Natural killer cell (primary cell): ENCODE data around the gene SYNE2. TPM values are rescaled to one million over a fixed set of nuclear protein-coding genes. Genes with fewer than 3 reads are reported as not detected.

Experiments used
- ATAC-seq, 3 donors: fragments of 150-1000 bp in 2 of 3; fragments of 200-7000 bp in 1 of 3; cut with Tn5 transposase; 1 replicate in 1 of 3; 2 replicates in 2 of 3; pipeline ENCODE4 v1.10.0; 2021; ENCODE audit warnings: mild to moderate bottlenecking in 2 of 3, moderate library complexity in 2 of 3
- DNase-seq, 2 donors: peaks; one replicate each; pipeline versions ENCODE4 v3.0.0 to v3.0.0-alpha.2; 2013 to 2021; ENCODE audit warnings: mixed read lengths in 1 of 2
- H3K27ac ChIP-seq: one replicate; pipeline ENCODE4 v1.5.1; 2013; ENCODE audit warnings: mild to moderate bottlenecking, low read length
- H3K27me3 ChIP-seq: one replicate; pipeline ENCODE4 v1.6.1; 2013; ENCODE audit warnings: low read length; ENCODE audit not compliant: control insufficient read depth, insufficient read depth
- H3K36me3 ChIP-seq: one replicate; pipeline ENCODE4 v1.6.1; 2013; ENCODE audit warnings: low read length; ENCODE audit not compliant: control insufficient read depth, insufficient read depth
- H3K4me1 ChIP-seq: one replicate; pipeline ENCODE4 v1.6.1; 2013; ENCODE audit warnings: low read length; ENCODE audit not compliant: control insufficient read depth, insufficient read depth
- H3K4me3 ChIP-seq: one replicate; pipeline ENCODE4 v1.5.1; 2013; ENCODE audit warnings: low read length
- H3K9me3 ChIP-seq: one replicate; pipeline ENCODE4 v1.6.1; 2013; ENCODE audit warnings: low read length; ENCODE audit not compliant: control insufficient read depth, insufficient read depth
- H3K27ac Mint-ChIP-seq, 2 donors: one replicate each; pipeline ENCODE4 v1.8.0; 2022; ENCODE audit warnings: mild to moderate bottlenecking in 2 of 2, mixed read lengths in 2 of 2, moderate library complexity in 1 of 2
- H3K27me3 Mint-ChIP-seq, 2 donors: one replicate each; pipeline ENCODE4 v1.8.0; 2022; ENCODE audit warnings: low read depth in 2 of 2, mixed read lengths in 2 of 2
- H3K36me3 Mint-ChIP-seq: one replicate; pipeline ENCODE4 v1.8.0; 2022; ENCODE audit warnings: mixed read lengths
- H3K4me1 Mint-ChIP-seq, 2 donors: one replicate each; pipeline ENCODE4 v1.8.0; 2022; ENCODE audit warnings: mixed read lengths in 2 of 2
- H3K4me3 Mint-ChIP-seq: one replicate; pipeline ENCODE4 v1.8.0; 2022; ENCODE audit warnings: mild to moderate bottlenecking, moderate library complexity, mixed read lengths
- H3K9me3 Mint-ChIP-seq, 2 donors: one replicate each; pipeline ENCODE4 v1.8.0; 2022; ENCODE audit warnings: mixed read lengths in 2 of 2
- WGBS: methylation state at CpG from one replicate; pipeline ENCODE4 v1.1.7; 2013; ENCODE audit warnings: missing lambda C conversion rate; ENCODE audit not compliant: insufficient coverage; 5-methylcytosine and 5-hydroxymethylcytosine counted together
- intact Hi-C: fragments of 100-400 bp; cut with micrococcal nuclease; formaldehyde crosslinking; loops from one replicate; pipeline ENCODE4 v1.14.2; 2022
- total RNA-seq, 4 donors: library from RNA; stranded (reverse); fragments of 120-200 nt in 1 of 4; gene quantifications; one replicate each; pipeline versions ENCODE4 v1.2.3 to v1.2.4, GENCODE V29; 2013 to 2022
- TF ChIP-seq, protein P1 (sequence below): fragments of 200-600 bp; IDR thresholded peaks from one replicate; pipeline ENCODE4 v1.8.0; 2022; ENCODE audit warnings: antibody characterized with exemption

The SYNE2 gene
- total RNA-seq, 3 donors from 2014 or later (not counting 1 experiment from before 2014, with no cell fraction given) = 325 to 434 (median 373) TPM

DNA sequence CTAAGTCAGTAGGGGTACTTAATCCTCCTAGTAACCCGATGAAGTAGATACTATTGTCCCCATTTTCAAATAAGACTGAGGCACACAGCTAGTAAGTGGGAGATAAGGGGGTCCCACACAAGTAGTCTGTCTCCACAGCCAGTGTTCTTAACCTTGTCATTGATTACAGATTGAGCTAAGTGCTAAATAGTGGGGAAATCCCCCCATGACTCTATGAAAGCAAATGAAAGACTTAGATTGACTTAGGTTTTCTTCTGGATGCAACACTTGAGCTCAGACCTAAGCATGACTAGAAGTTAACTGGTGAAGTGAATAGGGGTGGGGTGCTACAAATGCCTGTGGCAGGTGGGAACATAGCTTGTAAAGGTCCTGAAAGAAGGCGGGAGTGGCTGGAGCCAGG lies 73.8 kb downstream of the SYNE2 start:
- TF ChIP-seq, protein P1, sequence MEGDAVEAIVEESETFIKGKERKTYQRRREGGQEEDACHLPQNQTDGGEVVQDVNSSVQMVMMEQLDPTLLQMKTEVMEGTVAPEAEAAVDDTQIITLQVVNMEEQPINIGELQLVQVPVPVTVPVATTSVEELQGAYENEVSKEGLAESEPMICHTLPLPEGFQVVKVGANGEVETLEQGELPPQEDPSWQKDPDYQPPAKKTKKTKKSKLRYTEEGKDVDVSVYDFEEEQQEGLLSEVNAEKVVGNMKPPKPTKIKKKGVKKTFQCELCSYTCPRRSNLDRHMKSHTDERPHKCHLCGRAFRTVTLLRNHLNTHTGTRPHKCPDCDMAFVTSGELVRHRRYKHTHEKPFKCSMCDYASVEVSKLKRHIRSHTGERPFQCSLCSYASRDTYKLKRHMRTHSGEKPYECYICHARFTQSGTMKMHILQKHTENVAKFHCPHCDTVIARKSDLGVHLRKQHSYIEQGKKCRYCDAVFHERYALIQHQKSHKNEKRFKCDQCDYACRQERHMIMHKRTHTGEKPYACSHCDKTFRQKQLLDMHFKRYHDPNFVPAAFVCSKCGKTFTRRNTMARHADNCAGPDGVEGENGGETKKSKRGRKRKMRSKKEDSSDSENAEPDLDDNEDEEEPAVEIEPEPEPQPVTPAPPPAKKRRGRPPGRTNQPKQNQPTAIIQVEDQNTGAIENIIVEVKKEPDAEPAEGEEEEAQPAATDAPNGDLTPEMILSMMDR = no peak
- Mint-ChIP-seq H3K4me3 (no peak overlapping the region), H3K4me1 (peaks cover 36 to 39% of the 10 kb centered on the region in 2 donors), H3K27ac (peak overlapping the region; percentile 26 to 72), H3K27me3 (no peaks in the 10 kb centered on the region), H3K36me3 (no peaks in the 10 kb centered on the region), H3K9me3 (no peaks in the 10 kb centered on the region)
- H3K4me1 ChIP-seq = peaks cover 3% of the 10 kb centered on the region
- WGBS = 99% methylated on average over 2 of the region's 2 CpGs
- no peak for ATAC-seq
- no peak overlapping the region for H3K27ac ChIP-seq
- H3K36me3 ChIP-seq = no peaks in the 10 kb centered on the region
- H3K9me3 ChIP-seq = no peaks in the 10 kb centered on the region
- intact Hi-C loops = no loop called here
- no peak for DNase-seq
- H3K4me3 ChIP-seq = no peak overlapping the region
- H3K27me3 ChIP-seq = no peaks in the 10 kb centered on the region

DNA sequence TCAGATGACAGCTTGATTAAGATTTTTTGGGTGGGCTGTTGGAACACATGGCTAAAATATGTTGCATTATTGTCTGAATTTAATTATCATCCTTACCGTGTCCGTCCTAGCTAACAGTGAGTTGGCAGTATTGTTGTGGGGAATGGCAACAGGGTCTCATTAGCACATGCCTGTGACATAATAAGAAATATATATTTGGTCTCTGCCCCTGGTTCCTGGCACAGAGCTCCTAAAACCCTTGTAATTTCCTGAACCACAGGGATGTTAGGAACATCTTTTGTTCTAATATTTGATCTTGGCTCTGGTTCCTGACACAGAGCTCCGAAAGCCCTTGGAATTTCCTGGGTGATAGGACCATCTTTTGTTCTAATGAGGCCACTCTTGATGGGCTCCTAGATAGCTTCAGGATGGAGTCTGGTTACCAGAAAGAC lies 76.0 kb downstream of the SYNE2 start:
- no peak overlapping the region for H3K4me3 ChIP-seq
- peaks cover under 1% of the 10 kb centered on the region for H3K4me1 ChIP-seq
- 98% methylated on average over 3 of the region's 3 CpGs for WGBS
- DNase-seq (no peak), ATAC-seq (no peak)
- H3K27ac Mint-ChIP-seq = peak overlapping the region in 1 of 2 donors; percentile 63
- TF ChIP-seq, protein P1 = no peak
- no peaks in the 10 kb centered on the region for H3K36me3 ChIP-seq
- H3K9me3 Mint-ChIP-seq = no peaks in the 10 kb centered on the region
- peaks cover 42 to 43% of the 10 kb centered on the region in 2 donors for H3K4me1 Mint-ChIP-seq
- no peak overlapping the region for H3K4me3 Mint-ChIP-seq
- no peaks in the 10 kb centered on the region for H3K27me3 ChIP-seq
- H3K9me3 ChIP-seq = no peaks in the 10 kb centered on the region
- H3K27me3 Mint-ChIP-seq = no peaks in the 10 kb centered on the region
- no peaks in the 10 kb centered on the region for H3K36me3 Mint-ChIP-seq
- H3K27ac ChIP-seq = no peak overlapping the region
- intact Hi-C loops = no loop called here

DNA sequence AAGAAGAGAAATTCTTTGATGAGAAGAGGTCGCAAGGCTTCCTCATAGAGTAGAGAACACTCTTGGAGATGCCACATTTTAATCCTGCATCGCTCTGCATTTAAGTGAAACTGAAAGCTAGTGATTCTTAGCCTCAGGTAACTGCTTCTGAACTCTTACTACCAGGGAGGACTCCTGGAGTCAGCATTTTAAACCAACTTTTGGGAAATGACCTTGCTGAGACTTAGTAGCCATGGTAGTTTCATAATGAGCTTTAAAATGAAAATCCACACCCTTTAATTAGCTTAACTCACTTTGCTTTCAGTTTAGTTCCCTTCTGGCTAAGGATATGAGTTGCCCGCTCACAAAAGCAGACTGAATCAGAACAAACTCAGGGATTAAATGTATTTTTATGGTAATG lies 80.3 kb downstream of the SYNE2 start:
- Histone ChIP-seq H3K27ac (no peak overlapping the region), H3K4me3 (no peak overlapping the region), H3K27me3 (no peaks in the 10 kb centered on the region), H3K36me3 (no peaks in the 10 kb centered on the region), H3K9me3 (no peaks in the 10 kb centered on the region), H3K4me1 (peaks cover 8% of the 10 kb centered on the region)
- H3K36me3 Mint-ChIP-seq = no peaks in the 10 kb centered on the region
- WGBS = 84% methylated on average over 3 of the region's 3 CpGs
- peak in 1 of 2 donors; percentile 41 for DNase-seq
- H3K4me1 Mint-ChIP-seq = peaks cover 27 to 29% of the 10 kb centered on the region in 2 donors
- peak in 1 of 3 donors; percentile 15 for ATAC-seq
- no peak overlapping the region for H3K4me3 Mint-ChIP-seq
- no peaks in the 10 kb centered on the region for H3K27me3 Mint-ChIP-seq
- H3K27ac Mint-ChIP-seq = peak overlapping the region; percentile 7 to 33
- no peaks in the 10 kb centered on the region for H3K9me3 Mint-ChIP-seq
- intact Hi-C loops = no loop called here
- TF ChIP-seq, protein P1 = no peak

DNA sequence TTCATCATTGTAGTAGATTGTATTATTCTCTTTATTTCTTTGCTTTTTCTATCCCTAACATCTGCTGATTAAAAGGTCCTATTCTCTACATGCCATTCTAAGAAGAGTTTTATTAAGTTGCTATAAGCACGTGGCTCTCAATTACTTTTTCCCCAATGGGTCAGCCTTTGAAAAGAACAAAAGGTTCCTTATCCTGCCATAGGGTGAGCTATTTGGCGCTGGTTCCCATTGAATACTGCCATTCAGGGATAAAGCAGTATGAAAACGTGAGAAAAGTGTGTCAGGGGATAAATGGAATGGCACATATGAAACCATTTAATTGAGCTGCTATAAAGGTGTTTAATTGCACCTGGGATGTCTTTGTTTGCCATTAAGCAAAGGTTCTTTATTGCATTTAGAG lies 80.9 kb downstream of the SYNE2 start:
- Mint-ChIP-seq H3K9me3 (no peaks in the 10 kb centered on the region), H3K4me1 (peaks cover 21 to 23% of the 10 kb centered on the region in 2 donors), H3K4me3 (no peak overlapping the region), H3K36me3 (no peaks in the 10 kb centered on the region), H3K27me3 (no peaks in the 10 kb centered on the region), H3K27ac (peak overlapping the region; percentile 7 to 33)
- ATAC-seq (no peak), DNase-seq (no peak)
- H3K9me3 ChIP-seq = no peaks in the 10 kb centered on the region
- no peak overlapping the region for H3K4me3 ChIP-seq
- intact Hi-C loops = no loop called here
- H3K27me3 ChIP-seq = no peaks in the 10 kb centered on the region
- H3K36me3 ChIP-seq = no peaks in the 10 kb centered on the region
- TF ChIP-seq, protein P1 = no peak
- peaks cover 14% of the 10 kb centered on the region for H3K4me1 ChIP-seq
- 93% methylated on average over 3 of the region's 3 CpGs for WGBS
- H3K27ac ChIP-seq = no peak overlapping the region
